Vagina (tissue), 2 donors: ENCODE measurements around the gene SYF2. TPM values are rescaled to one million over a fixed set of nuclear protein-coding genes. Genes with fewer than 3 reads are reported as not detected.

ENCODE experiments used
- DNase-seq, 2 donors: peaks; one replicate each; pipeline ENCODE4 v3.0.0-alpha.2; 2017; ENCODE audit errors: extremely low spot score in 2 of 2
- H3K27ac ChIP-seq: fragments of 200-600 bp; sonication (generic); one replicate; pipeline ENCODE4 v1.5.1; 2019
- H3K27me3 ChIP-seq: fragments of 200-600 bp; sonication (generic); one replicate; pipeline ENCODE4 v1.5.1; 2019
- H3K36me3 ChIP-seq, 2 donors: fragments of 200-600 bp; sonication (generic); one replicate each; pipeline ENCODE4 v1.5.1; 2017 to 2019
- H3K4me1 ChIP-seq: fragments of 200-600 bp; sonication (generic); one replicate; pipeline ENCODE4 v1.5.1; 2019
- H3K4me3 ChIP-seq, 2 donors: fragments of 200-600 bp; sonication (generic); 1 replicate in 1 of 2; 2 replicates in 1 of 2; pipeline ENCODE4 v1.5.1; 2016 to 2019
- H3K9me3 ChIP-seq: fragments of 200-600 bp; sonication (generic); one replicate; pipeline ENCODE4 v1.5.1; 2019
- POLR2A ChIP-seq, 2 donors: fragments of 450-650 bp; IDR thresholded peaks; one replicate each; pipeline ENCODE4 v1.6.1; 2017; ENCODE audit warnings: antibody characterized with exemption in 2 of 2, mild to moderate bottlenecking in 2 of 2, moderate library complexity in 2 of 2
- POLR2AphosphoS5 ChIP-seq, 2 donors: sonication (generic); formaldehyde crosslinking; IDR thresholded peaks; one replicate each; pipeline ENCODE4 v1.9.0; 2017; ENCODE audit warnings: antibody characterized with exemption in 2 of 2, mild to moderate bottlenecking in 2 of 2, low read depth in 1 of 2; ENCODE audit not compliant: insufficient read depth in 1 of 2
- intact Hi-C: fragments of 100-400 bp; cut with DNase I; formaldehyde crosslinking; loops from one replicate; pipeline ENCODE4 v1.15.1; 2023
- total RNA-seq: library from RNA; depleted of rRNA; stranded (reverse); fragments of >200 nt; gene quantifications from one replicate; pipeline ENCODE4 v1.2.3, GENCODE V29; 2016
- TF ChIP-seq, protein P1 (sequence below), 3 experiments: fragments of 450-650 bp in 2 of 3; fragments of 200-600 bp in 1 of 3; sonication (generic) in 1 of 3; IDR thresholded peaks; one replicate each; pipeline ENCODE4 v1.5.1; 2017 to 2019; ENCODE audit warnings: antibody characterized with exemption in 3 of 3, mild to moderate bottlenecking in 2 of 3, moderate library complexity in 2 of 3

The SYF2 gene
- total RNA-seq, 1 donor from 2014 or later, result 28.7 TPM

DNA sequence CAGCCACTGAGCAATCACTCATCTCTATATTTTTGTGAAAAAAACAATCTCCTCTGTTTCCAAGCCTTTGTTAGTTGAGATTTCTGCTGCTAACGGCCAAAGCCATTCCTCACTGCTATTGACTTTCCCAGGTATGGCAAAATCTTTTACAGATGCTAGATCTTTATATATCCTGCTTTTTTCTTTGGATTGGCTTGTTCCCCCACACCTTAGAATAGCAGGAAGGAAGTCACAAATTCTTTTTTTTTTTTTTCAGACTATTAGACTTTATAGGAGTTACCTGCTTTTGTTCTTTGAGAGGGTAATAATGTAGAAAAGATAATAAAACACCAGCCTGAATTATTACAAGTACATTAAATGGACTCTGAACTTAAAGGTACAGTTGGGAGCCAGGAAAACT, 24.2 kb downstream of the SYF2 start:
- H3K4me3 ChIP-seq, result no peak overlapping the region
- no peaks in the 10 kb centered on the region for H3K36me3 ChIP-seq
- no peak for TF ChIP-seq POLR2A (IDR thresholded peaks at IDR 0.05)
- no peak for TF ChIP-seq POLR2AphosphoS5 (IDR thresholded peaks at IDR 0.05; ENCODE audit: insufficient read depth in 1 of 2, low read depth in 1 of 2)
- TF ChIP-seq, protein P1, sequence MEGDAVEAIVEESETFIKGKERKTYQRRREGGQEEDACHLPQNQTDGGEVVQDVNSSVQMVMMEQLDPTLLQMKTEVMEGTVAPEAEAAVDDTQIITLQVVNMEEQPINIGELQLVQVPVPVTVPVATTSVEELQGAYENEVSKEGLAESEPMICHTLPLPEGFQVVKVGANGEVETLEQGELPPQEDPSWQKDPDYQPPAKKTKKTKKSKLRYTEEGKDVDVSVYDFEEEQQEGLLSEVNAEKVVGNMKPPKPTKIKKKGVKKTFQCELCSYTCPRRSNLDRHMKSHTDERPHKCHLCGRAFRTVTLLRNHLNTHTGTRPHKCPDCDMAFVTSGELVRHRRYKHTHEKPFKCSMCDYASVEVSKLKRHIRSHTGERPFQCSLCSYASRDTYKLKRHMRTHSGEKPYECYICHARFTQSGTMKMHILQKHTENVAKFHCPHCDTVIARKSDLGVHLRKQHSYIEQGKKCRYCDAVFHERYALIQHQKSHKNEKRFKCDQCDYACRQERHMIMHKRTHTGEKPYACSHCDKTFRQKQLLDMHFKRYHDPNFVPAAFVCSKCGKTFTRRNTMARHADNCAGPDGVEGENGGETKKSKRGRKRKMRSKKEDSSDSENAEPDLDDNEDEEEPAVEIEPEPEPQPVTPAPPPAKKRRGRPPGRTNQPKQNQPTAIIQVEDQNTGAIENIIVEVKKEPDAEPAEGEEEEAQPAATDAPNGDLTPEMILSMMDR (IDR thresholded peaks at IDR 0.05), result no peak
- no peak overlapping the region for H3K27ac ChIP-seq
- intact Hi-C loops, result loop anchor here (10.0 kb wide), 1 partner anchor 363 kb away; no protein-coding TSS in a partner anchor
- no peaks in the 10 kb centered on the region for H3K4me1 ChIP-seq
- no peak for DNase-seq
- H3K27me3 ChIP-seq, result no peaks in the 10 kb centered on the region
- H3K9me3 ChIP-seq, result no peaks in the 10 kb centered on the region

GRCh38 chr1:25206201-25206600, 26.1 kb downstream of the SYF2 start:
- intact Hi-C loops, result loop anchor here (10.0 kb wide), 1 partner anchor 361 kb away; no protein-coding TSS in a partner anchor
- Histone ChIP-seq H3K9me3 (no peaks in the 10 kb centered on the region), H3K27me3 (no peaks in the 10 kb centered on the region), H3K4me3 (no peak overlapping the region), H3K4me1 (no peaks in the 10 kb centered on the region), H3K36me3 (no peaks in the 10 kb centered on the region), H3K27ac (no peak overlapping the region)
- TF ChIP-seq POLR2AphosphoS5 (IDR thresholded peaks at IDR 0.05; ENCODE audit: insufficient read depth in 1 of 2, low read depth in 1 of 2), result no peak
- TF ChIP-seq POLR2A (IDR thresholded peaks at IDR 0.05), result no peak
- TF ChIP-seq, protein P1 (IDR thresholded peaks at IDR 0.05), result no peak
- DNase-seq, result no peak

- Histone ChIP-seq H3K9me3 (no peaks in the 10 kb centered on the region), H3K4me3 (no peak overlapping the region), H3K36me3 (no peaks in the 10 kb centered on the region), H3K27ac (no peak overlapping the region), H3K27me3 (no peaks in the 10 kb centered on the region), H3K4me1 (no peaks in the 10 kb centered on the region)
- intact Hi-C loops, result loop anchor here (10.0 kb wide), 1 partner anchor 361 kb away; no protein-coding TSS in a partner anchor
- TF ChIP-seq, protein P1 (IDR thresholded peaks at IDR 0.05), result no peak
- TF ChIP-seq POLR2AphosphoS5 (IDR thresholded peaks at IDR 0.05; ENCODE audit: insufficient read depth in 1 of 2, low read depth in 1 of 2) (no peak), POLR2A (IDR thresholded peaks at IDR 0.05) (no peak)
- no peak for DNase-seq
Measured at GRCh38 chr1:25205786-25206185, 26.5 kb downstream of the SYF2 start.

- TF ChIP-seq POLR2A (IDR thresholded peaks at IDR 0.05) (no peak), POLR2AphosphoS5 (IDR thresholded peaks at IDR 0.05; ENCODE audit: insufficient read depth in 1 of 2, low read depth in 1 of 2) (no peak)
- TF ChIP-seq, protein P1 (IDR thresholded peaks at IDR 0.05), result peak; percentile 48 to 66 (median 53)
- no peak for DNase-seq
- Histone ChIP-seq H3K4me1 (no peaks in the 10 kb centered on the region), H3K27ac (no peak overlapping the region), H3K4me3 (no peak overlapping the region), H3K36me3 (no peaks in the 10 kb centered on the region), H3K9me3 (no peaks in the 10 kb centered on the region), H3K27me3 (no peaks in the 10 kb centered on the region)
- intact Hi-C loops, result loop anchor here (10.0 kb wide), 1 partner anchor 360 kb away; no protein-coding TSS in a partner anchor
Measured at GRCh38 chr1:25204797-25205480, 27.4 kb downstream of the SYF2 start.

DNA sequence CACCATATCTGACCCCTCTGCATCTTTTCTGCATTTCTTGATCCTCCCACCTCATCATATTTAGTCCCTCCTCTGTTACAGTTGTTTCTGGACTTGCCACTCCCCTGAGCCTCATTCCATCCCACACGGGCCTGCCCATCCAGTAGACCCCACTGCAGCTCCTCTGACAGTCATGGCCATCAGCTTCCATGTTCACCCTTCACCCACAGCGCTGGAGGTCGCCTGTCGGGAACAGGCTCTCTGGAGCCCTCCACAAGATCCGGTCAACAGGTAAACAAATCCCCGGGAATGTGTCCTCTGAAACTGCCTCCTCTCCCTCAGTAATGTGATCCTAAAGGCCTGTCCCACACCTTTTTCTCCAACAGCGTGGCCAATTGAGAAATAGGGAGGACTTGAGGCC, 31.3 kb downstream of the SYF2 start:
- no peaks in the 10 kb centered on the region for H3K9me3 ChIP-seq
- peaks cover 11% of the 10 kb centered on the region for H3K4me1 ChIP-seq
- H3K27ac ChIP-seq, result no peak overlapping the region
- intact Hi-C loops, result loop anchor here (10.0 kb wide), 1 partner anchor 356 kb away; no protein-coding TSS in a partner anchor
- no peaks in the 10 kb centered on the region for H3K36me3 ChIP-seq
- no peaks in the 10 kb centered on the region for H3K27me3 ChIP-seq
- TF ChIP-seq, protein P1 (IDR thresholded peaks at IDR 0.05), result no peak
- TF ChIP-seq POLR2A (IDR thresholded peaks at IDR 0.05) (no peak), POLR2AphosphoS5 (IDR thresholded peaks at IDR 0.05; ENCODE audit: insufficient read depth in 1 of 2, low read depth in 1 of 2) (no peak)
- no peak for DNase-seq
- no peak overlapping the region for H3K4me3 ChIP-seq
